GM12878 (cell line): ENCODE measurements around the gene CDK15. TPM values are rescaled to one million over a fixed set of nuclear protein-coding genes. Genes with fewer than 3 reads are reported as not detected.

ENCODE experiments used
- ATAC-seq: fragments of 200-7000 bp; cut with Tn5 transposase; 3 replicates; pipeline ENCODE4 v1.9.1; 2020; ENCODE audit warnings: mild to moderate bottlenecking, moderate library complexity
- BruUV-seq: library from RNA; stranded (reverse); fragments of 400-500 nt; replicated peaks from 2 replicates; lab custom pipeline; 2021; lab: Mats Ljungman, UMichigan
- CTCF ChIA-PET: fragments of 300-600 bp; sonication (Branson Sonifier 250); formaldehyde crosslinking; extraction: SDS; loops from one replicate; lab custom pipeline; 2021; ENCODE audit warnings: inconsistent platforms; lab: Yijun Ruan, JAX
- POLR2A ChIA-PET: fragments of 350-600 bp; formaldehyde crosslinking; extraction: SDS; loops from one replicate; lab custom pipeline; 2021; ENCODE audit warnings: inconsistent platforms; lab: Charles Lee
- RAD21 ChIA-PET: fragments of 300-600 bp; sonication (Branson Sonifier 250); formaldehyde crosslinking; loops from one replicate; lab custom pipeline; 2023; ENCODE audit warnings: antibody characterized with exemption; ENCODE audit not compliant: unreplicated experiment; lab: Charles Lee
- SMC1A ChIA-PET: fragments of 300-600 bp; sonication (Branson Sonifier 250); formaldehyde crosslinking; loops from one replicate; lab custom pipeline; 2023; ENCODE audit not compliant: unreplicated experiment, uncharacterized antibody; lab: Charles Lee
- DNase-seq: peaks from one replicate; pipeline ENCODE4 v3.0.0-alpha.2; 2011; ENCODE audit warnings: low read depth, low spot score
- FAIRE-seq: peaks from 3 replicates; lab custom pipeline; 2011; peaks lifted over from hg19 to GRCh38; lab: Jason Lieb, UNC
- H2AFZ ChIP-seq: 2 replicates; pipeline ENCODE4 v1.6.0; 2011; ENCODE audit warnings: low read depth, low read length, control low read depth; ENCODE audit not compliant: control insufficient read depth
- H3K27ac ChIP-seq: 2 replicates; pipeline ENCODE4 v1.5.1; 2011; ENCODE audit warnings: control low read depth; ENCODE audit not compliant: control insufficient read depth, insufficient read depth
- H3K27me3 ChIP-seq, 2 experiments: replicated peaks in 1 of 2; 2 replicates each; pipeline versions ENCODE4 v1.6.0 to v1.6.1; 2011; ENCODE audit warnings: low read length in 1 of 2; ENCODE audit not compliant: control insufficient read depth in 2 of 2, insufficient read depth in 2 of 2
- H3K36me3 ChIP-seq, 2 experiments: 2 replicates each; pipeline ENCODE4 v1.5.1; 2011; ENCODE audit warnings: low read length in 1 of 2; ENCODE audit not compliant: control insufficient read depth in 2 of 2, insufficient read depth in 2 of 2
- H3K4me1 ChIP-seq: 2 replicates; pipeline ENCODE4 v1.6.1; 2011; ENCODE audit warnings: mild to moderate bottlenecking, low read length, moderate library complexity, mixed read lengths; ENCODE audit not compliant: control insufficient read depth, insufficient read depth
- H3K4me2 ChIP-seq: 2 replicates; pipeline ENCODE4 v1.6.0; 2011; ENCODE audit warnings: control low read depth; ENCODE audit not compliant: control insufficient read depth, insufficient read depth
- H3K4me3 ChIP-seq: fragments of 200-600 bp; sonication (generic); 2 replicates; pipeline ENCODE4 v1.5.1; 2016
- H3K79me2 ChIP-seq: 2 replicates; pipeline ENCODE4 v1.6.0; 2011; ENCODE audit warnings: low read length; ENCODE audit not compliant: control insufficient read depth, insufficient read depth
- H3K9ac ChIP-seq: 2 replicates; pipeline ENCODE4 v1.8.0; 2011; ENCODE audit warnings: low read length, control low read depth, mixed read lengths; ENCODE audit not compliant: control insufficient read depth, insufficient read depth
- H3K9me3 ChIP-seq: replicated peaks from 3 replicates; pipeline ENCODE4 v1.5.1; 2011; ENCODE audit warnings: mild to moderate bottlenecking, low read length; ENCODE audit not compliant: control insufficient read depth, insufficient read depth
- H4K20me1 ChIP-seq: 2 replicates; pipeline ENCODE4 v1.6.0; 2011; ENCODE audit not compliant: control insufficient read depth, insufficient read depth
- BMI1 ChIP-seq: fragments of 450-650 bp; IDR thresholded peaks from 2 replicates; pipeline ENCODE4 v1.6.1; 2016; ENCODE audit warnings: mild to moderate bottlenecking, moderate library complexity, borderline replicate concordance
- BRCA1 ChIP-seq: IDR thresholded peaks from 2 replicates; pipeline ENCODE4 v1.6.1; 2011; ENCODE audit warnings: low read depth, low read length, improper control_type of control experiment
- CBFB ChIP-seq: IDR thresholded peaks from 2 replicates; pipeline ENCODE4 v1.6.1; 2016; ENCODE audit warnings: antibody characterized with exemption, low read depth
- CBX5 ChIP-seq: sonication (generic); IDR thresholded peaks from 2 replicates; pipeline ENCODE4 v1.6.1; 2016; ENCODE audit warnings: low read depth, moderate library complexity, mild to moderate bottlenecking, inconsistent platforms
- EP300 ChIP-seq, 2 experiments: fragments of 150-350 bp in 1 of 2; IDR thresholded peaks; 2 replicates each; pipeline ENCODE4 v1.6.1; 2011 to 2012; ENCODE audit warnings: low read depth in 2 of 2, low read length in 2 of 2, borderline replicate concordance in 1 of 2, improper control_type of control experiment in 1 of 2, inconsistent platforms in 1 of 2; ENCODE audit not compliant: control insufficient read depth in 1 of 2
- MAX ChIP-seq: IDR thresholded peaks from 2 replicates; pipeline ENCODE4 v1.6.1; 2012; ENCODE audit warnings: low read depth, low read length, improper control_type of control experiment
- MEF2A ChIP-seq: IDR thresholded peaks from 2 replicates; pipeline ENCODE4 v1.6.1; 2011; ENCODE audit warnings: low read depth, mild to moderate bottlenecking, low read length, moderate library complexity; ENCODE audit not compliant: insufficient read depth
- NFIC ChIP-seq: IDR thresholded peaks from 2 replicates; pipeline ENCODE4 v1.6.1; 2012; ENCODE audit warnings: low read depth, mild to moderate bottlenecking, inconsistent platforms, low read length, moderate library complexity
- NFYA ChIP-seq: IDR thresholded peaks from 2 replicates; pipeline ENCODE4 v1.6.1; 2011; ENCODE audit warnings: low read depth, mild to moderate bottlenecking, low read length, improper control_type of control experiment, borderline replicate concordance
- RB1 ChIP-seq: fragments of 450-650 bp; formaldehyde crosslinking; IDR thresholded peaks from 2 replicates; pipeline ENCODE4 v1.6.1; 2017; ENCODE audit warnings: mild to moderate bottlenecking, borderline replicate concordance
- RBBP5 ChIP-seq: fragments of 200-600 bp; sonication (generic); conservative IDR thresholded peaks from 2 replicates; pipeline ENCODE4 v1.6.1; 2016
- SP1 ChIP-seq: IDR thresholded peaks from one replicate; pipeline ENCODE4 v1.6.1; 2011; ENCODE audit warnings: low read depth, low read length
- WRNIP1 ChIP-seq: IDR thresholded peaks from 2 replicates; pipeline ENCODE4 v1.6.1; 2011; ENCODE audit warnings: low read depth, low read length, improper control_type of control experiment, borderline replicate concordance
- ZNF274 ChIP-seq: IDR thresholded peaks from one replicate; pipeline ENCODE4 v1.8.0; 2011; ENCODE audit not compliant: insufficient read length, insufficient read depth
- in situ Hi-C: fragments of 300-500 bp; cut with MboI; formaldehyde crosslinking; loops from 9 replicates; pipeline ENCODE4 v1.14.3; 2018; ENCODE audit warnings: mixed read lengths
- intact Hi-C: fragments of 100-400 bp; cut with micrococcal nuclease; formaldehyde crosslinking; loops from one replicate; pipeline ENCODE4 v1.14.2; 2022; ENCODE audit not compliant: unreplicated experiment
- polyA plus RNA-seq, 11 experiments: library from polyadenylated mRNA; depleted of rRNA in 4 of 11; unstranded in 6 of 11; stranded (reverse) in 5 of 11; fragments of >200 nt; fragmentation: Nextera tagmentation in 4 of 11; fragmentation: Illumina TruSeq in 1 of 11; extraction: Ambion mirVana in 4 of 11; extraction: Trizol in 1 of 11; gene quantifications; 1 replicate in 1 of 11; 2 replicates in 10 of 11; pipeline versions ENCODE4 v1.2.1 to v1.2.3, GENCODE V29; 2011 to 2016; ENCODE audit warnings: inconsistent platforms in 2 of 11, missing spikeins in 2 of 11, low read depth in 1 of 11
- total RNA-seq, 4 experiments: library from RNA; depleted of rRNA in 3 of 4; stranded (reverse); fragments of >200 nt in 3 of 4; fragmentation: Illumina TruSeq in 1 of 4; extraction: Trizol in 1 of 4; gene quantifications; 2 replicates each; pipeline versions ENCODE4 v1.2.1 to v1.2.3, GENCODE V29; 2013 to 2021

The CDK15 gene
- total and polyA plus RNA-seq, 10 of the 15 experiments (the other 5 are each of a cell fraction or from before 2014, with no cell fraction given), result 0.01 to 0.04 TPM; not detected in 8

GRCh38 chr2:201765799-201766198, 40.5 kb upstream of the CDK15 start:
- no peaks in the 10 kb centered on the region for H4K20me1 ChIP-seq
- SMC1A ChIA-PET, result interaction anchor here (1.0 kb wide), 2 partner anchors 9 to 21 kb away, joined by 3 read pairs; no protein-coding TSS in a partner anchor
- H3K36me3 ChIP-seq, result peaks cover 0 to 4% of the 10 kb centered on the region in 2 experiments; a peak in 1 of 4 replicates
- H3K79me2 ChIP-seq, result no peaks in the 10 kb centered on the region
- CTCF ChIA-PET, result interaction anchor here (1.3 kb wide), 1 partner anchor 10 kb away, joined by 3 read pairs; no protein-coding TSS in a partner anchor
- H3K27me3 ChIP-seq, result no peaks in the 10 kb centered on the region
- no peak overlapping the region for H2AFZ ChIP-seq
- H3K27ac ChIP-seq, result no peak overlapping the region
- intact Hi-C loops, result no loop called here
- ATAC-seq, result no peak
- POLR2A ChIA-PET, result no interaction called here
- TF ChIP-seq BRCA1 (no peak), NFYA (no peak), RB1 (no peak), MEF2A (no peak), ZNF274 (no peak), EP300 (IDR thresholded peaks at IDR 0.05; ENCODE audit: borderline replicate concordance in 1 of 2, control insufficient read depth in 1 of 2, low read depth in 2 of 2, low read length in 2 of 2) (no peak), SP1 (no peak), CBX5 (no peak), MAX (no peak), WRNIP1 (no peak), RBBP5 (no peak), CBFB (no peak), BMI1 (no peak), NFIC (no peak)
- BruUV-seq, result no TSS peak
- no peak overlapping the region for H3K4me2 ChIP-seq
- H3K4me3 ChIP-seq, result no peak overlapping the region
- FAIRE-seq, result peak; percentile 44
- H3K9ac ChIP-seq, result no peak overlapping the region
- RAD21 ChIA-PET, result no interaction called here
- in situ Hi-C loops, result no loop called here
- no peak for DNase-seq
- H3K4me1 ChIP-seq, result no peaks in the 10 kb centered on the region
- H3K9me3 ChIP-seq, result no peaks in the 10 kb centered on the region
